Tibial nerve (tissue), 4 donors: Measurements from ENCODE around the gene NLRP12. TPM values are rescaled to one million over a fixed set of nuclear protein-coding genes. Genes with fewer than 3 reads are reported as not detected.

ENCODE experiments used
- DNase-seq, 2 donors: peaks; one replicate each; pipeline ENCODE4 v3.0.0-alpha.2; 2019; ENCODE audit warnings: low spot score in 2 of 2
- H3K27ac ChIP-seq, 4 donors: fragments of 200-600 bp; sonication (generic) in 3 of 4; one replicate each; pipeline ENCODE4 v1.5.1; 2017 to 2019; ENCODE audit warnings: mild to moderate bottlenecking in 1 of 4
- H3K27me3 ChIP-seq, 2 donors: fragments of 200-600 bp; sonication (generic) in 1 of 2; one replicate each; pipeline versions ENCODE4 v1.5.1 to v1.6.0; 2017 to 2019
- H3K36me3 ChIP-seq, 3 donors: fragments of 200-600 bp; sonication (generic); one replicate each; pipeline ENCODE4 v1.5.1; 2018 to 2019
- H3K4me1 ChIP-seq, 4 donors: fragments of 200-600 bp; sonication (generic) in 3 of 4; one replicate each; pipeline ENCODE4 v1.5.1; 2017 to 2019
- H3K4me3 ChIP-seq, 4 donors: fragments of 200-600 bp; sonication (generic) in 3 of 4; one replicate each; pipeline ENCODE4 v1.5.1; 2017 to 2019; ENCODE audit warnings: mild to moderate bottlenecking in 1 of 4, moderate library complexity in 1 of 4
- H3K9me3 ChIP-seq, 4 donors: fragments of 200-600 bp; sonication (generic) in 3 of 4; one replicate each; pipeline ENCODE4 v1.5.1; 2017 to 2019
- EP300 ChIP-seq, 2 donors: sonication (generic); formaldehyde crosslinking; IDR thresholded peaks; one replicate each; pipeline ENCODE4 v1.6.1; 2017; ENCODE audit warnings: antibody characterized with exemption in 2 of 2, mild to moderate bottlenecking in 1 of 2
- POLR2A ChIP-seq, 2 donors: fragments of 450-650 bp; IDR thresholded peaks; one replicate each; pipeline ENCODE4 v1.6.1; 2017; ENCODE audit warnings: antibody characterized with exemption in 2 of 2, mild to moderate bottlenecking in 2 of 2, moderate library complexity in 2 of 2
- WGBS, 2 donors: methylation state at CpG; one replicate each; pipeline ENCODE4 v1.1.5; 2018; 5-methylcytosine and 5-hydroxymethylcytosine counted together
- total RNA-seq, 4 donors: library from RNA; depleted of rRNA; stranded (reverse); fragments of >200 nt; gene quantifications; one replicate each; pipeline ENCODE4 v1.1.0, GENCODE V29; 2016
- TF ChIP-seq, protein P1 (sequence below), 5 experiments: fragments of 200-600 bp in 3 of 5; fragments of 450-650 bp in 2 of 5; sonication (generic) in 3 of 5; IDR thresholded peaks; one replicate each; pipeline ENCODE4 v1.5.1; 2016 to 2019; ENCODE audit warnings: antibody characterized with exemption in 5 of 5, mild to moderate bottlenecking in 3 of 5, moderate library complexity in 2 of 5

The NLRP12 gene
- total RNA-seq, 4 donors from 2014 or later = 0.42 to 2.9 (median 1.2) TPM

DNA sequence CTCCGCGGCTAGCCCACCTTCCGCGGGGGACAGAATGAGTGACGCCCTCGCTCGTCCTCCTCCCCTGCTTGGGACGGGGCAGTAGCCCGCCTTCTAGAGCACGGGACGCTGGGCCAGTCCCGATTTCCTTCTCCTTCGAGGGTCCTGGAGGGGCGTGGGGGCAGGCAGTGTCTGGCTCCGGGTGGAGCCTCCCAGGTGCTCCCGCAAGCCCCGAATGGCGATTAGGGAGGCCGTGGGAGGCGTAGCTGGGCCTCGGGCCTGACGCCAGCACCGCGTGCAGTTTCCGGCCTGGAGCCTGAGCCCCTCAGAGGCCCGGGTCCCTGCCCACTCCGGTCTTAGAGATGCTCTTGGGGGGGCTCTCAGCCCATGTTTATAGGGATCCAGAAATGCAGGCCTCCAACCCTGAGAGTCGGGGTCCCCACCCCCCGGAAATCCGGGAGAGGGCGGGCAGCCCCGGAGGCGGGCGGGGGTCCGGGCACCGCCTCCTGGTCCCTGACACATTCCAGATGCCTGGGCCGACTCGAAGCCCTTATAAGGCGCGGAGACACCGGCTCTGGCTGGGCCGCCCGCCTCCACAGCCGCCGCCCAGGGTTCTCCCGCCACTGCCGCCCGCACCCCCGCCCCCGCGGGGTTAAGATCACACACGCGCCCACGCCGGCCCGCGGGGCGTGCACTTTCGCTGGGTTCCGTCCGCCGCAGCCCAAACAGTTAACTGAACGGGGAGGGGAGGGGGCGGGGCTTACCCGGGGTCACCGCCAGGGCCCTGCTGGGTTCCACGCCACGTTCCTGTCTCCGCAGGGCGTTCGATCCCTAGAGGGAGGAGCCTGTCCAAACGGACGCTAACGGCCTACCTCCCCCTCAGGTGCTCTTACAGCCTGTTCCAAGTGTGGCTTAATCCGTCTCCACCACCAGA, 45.0 kb upstream of the NLRP12 start:
- WGBS, 2 donors = 1 to 2% methylated on average over 25 to 31 of the region's 75 CpGs

DNA sequence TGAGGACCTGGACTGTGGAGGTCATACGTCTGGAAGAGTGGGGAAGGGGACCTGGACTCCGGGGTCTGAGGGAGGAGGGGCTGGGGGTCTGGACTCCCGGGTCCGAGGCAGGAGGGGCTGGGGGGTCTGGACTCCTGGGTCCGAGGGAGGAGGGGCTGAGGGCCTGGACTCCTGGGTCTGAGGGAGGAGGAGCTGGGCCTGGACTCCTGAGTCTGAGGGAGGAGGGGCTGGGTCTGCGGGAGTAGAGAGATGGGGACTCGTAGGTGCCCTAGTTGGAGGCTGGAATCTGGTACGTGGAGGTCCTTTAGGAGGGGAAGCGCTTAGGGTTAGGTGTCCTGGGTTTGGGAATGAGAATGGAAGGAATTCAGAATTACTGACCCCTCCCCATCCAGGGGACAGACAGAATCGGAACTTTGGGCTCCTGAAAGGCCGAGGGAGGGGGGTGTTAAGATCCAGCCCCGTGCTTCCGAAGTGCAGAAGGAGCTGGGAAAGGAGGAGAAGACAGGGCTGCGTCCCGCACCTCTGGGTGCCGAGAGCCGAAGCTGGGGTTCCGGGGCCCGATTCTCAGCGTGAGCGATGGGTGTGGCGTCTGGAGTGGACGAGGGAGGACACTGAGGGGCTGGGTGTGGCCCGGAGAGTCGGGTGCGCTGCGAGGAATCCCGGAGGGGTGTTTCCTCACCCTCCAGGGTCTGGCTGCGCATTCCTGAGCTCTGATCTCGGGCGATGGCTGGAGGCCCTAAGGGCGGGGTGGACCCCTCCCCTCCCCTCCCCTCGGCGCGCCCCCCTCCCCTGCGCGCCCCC, 44.2 kb upstream of the NLRP12 start:
- Histone ChIP-seq H3K9me3 (no peaks in the 10 kb centered on the region), H3K4me1 (peaks cover 0 to 65% (median 22%) of the 10 kb centered on the region in 4 donors), H3K27me3 (no peaks in the 10 kb centered on the region), H3K27ac (peak overlapping the region; percentile 88 to 97 (median 96)), H3K4me3 (peak overlapping the region; percentile 70 to 83 (median 75)), H3K36me3 (peaks cover 0 to 11% (median 0%) of the 10 kb centered on the region in 3 donors)
- TF ChIP-seq, protein P1, sequence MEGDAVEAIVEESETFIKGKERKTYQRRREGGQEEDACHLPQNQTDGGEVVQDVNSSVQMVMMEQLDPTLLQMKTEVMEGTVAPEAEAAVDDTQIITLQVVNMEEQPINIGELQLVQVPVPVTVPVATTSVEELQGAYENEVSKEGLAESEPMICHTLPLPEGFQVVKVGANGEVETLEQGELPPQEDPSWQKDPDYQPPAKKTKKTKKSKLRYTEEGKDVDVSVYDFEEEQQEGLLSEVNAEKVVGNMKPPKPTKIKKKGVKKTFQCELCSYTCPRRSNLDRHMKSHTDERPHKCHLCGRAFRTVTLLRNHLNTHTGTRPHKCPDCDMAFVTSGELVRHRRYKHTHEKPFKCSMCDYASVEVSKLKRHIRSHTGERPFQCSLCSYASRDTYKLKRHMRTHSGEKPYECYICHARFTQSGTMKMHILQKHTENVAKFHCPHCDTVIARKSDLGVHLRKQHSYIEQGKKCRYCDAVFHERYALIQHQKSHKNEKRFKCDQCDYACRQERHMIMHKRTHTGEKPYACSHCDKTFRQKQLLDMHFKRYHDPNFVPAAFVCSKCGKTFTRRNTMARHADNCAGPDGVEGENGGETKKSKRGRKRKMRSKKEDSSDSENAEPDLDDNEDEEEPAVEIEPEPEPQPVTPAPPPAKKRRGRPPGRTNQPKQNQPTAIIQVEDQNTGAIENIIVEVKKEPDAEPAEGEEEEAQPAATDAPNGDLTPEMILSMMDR (IDR thresholded peaks at IDR 0.05) = no peak
- no peak for TF ChIP-seq EP300 (IDR thresholded peaks at IDR 0.05)
- TF ChIP-seq POLR2A (IDR thresholded peaks at IDR 0.05) = no peak
- 0 to 1% methylated on average over 25 to 28 of the region's 37 CpGs for WGBS, 2 donors
- no peak for DNase-seq

More for the DNA sequence above, 45.0 kb upstream of the NLRP12 start:
- H3K27ac ChIP-seq = peak overlapping the region; percentile 88 to 97 (median 96)
- no peaks in the 10 kb centered on the region for H3K27me3 ChIP-seq
- no peaks in the 10 kb centered on the region for H3K9me3 ChIP-seq
- peaks cover 0 to 19% (median 6%) of the 10 kb centered on the region in 3 donors for H3K36me3 ChIP-seq
- TF ChIP-seq, protein P1 (IDR thresholded peaks at IDR 0.05) = peak in 4 of 5 experiments; percentile 19 to 77 (median 42)
- TF ChIP-seq EP300 (IDR thresholded peaks at IDR 0.05) = peak; percentile 55 to 82
- peak; percentile 46 to 74 for TF ChIP-seq POLR2A (IDR thresholded peaks at IDR 0.05)
- peak overlapping the region; percentile 70 to 83 (median 75) for H3K4me3 ChIP-seq
- peaks cover 0 to 70% (median 22%) of the 10 kb centered on the region in 4 donors for H3K4me1 ChIP-seq
- peak; percentile 70 to 71 for DNase-seq

DNA sequence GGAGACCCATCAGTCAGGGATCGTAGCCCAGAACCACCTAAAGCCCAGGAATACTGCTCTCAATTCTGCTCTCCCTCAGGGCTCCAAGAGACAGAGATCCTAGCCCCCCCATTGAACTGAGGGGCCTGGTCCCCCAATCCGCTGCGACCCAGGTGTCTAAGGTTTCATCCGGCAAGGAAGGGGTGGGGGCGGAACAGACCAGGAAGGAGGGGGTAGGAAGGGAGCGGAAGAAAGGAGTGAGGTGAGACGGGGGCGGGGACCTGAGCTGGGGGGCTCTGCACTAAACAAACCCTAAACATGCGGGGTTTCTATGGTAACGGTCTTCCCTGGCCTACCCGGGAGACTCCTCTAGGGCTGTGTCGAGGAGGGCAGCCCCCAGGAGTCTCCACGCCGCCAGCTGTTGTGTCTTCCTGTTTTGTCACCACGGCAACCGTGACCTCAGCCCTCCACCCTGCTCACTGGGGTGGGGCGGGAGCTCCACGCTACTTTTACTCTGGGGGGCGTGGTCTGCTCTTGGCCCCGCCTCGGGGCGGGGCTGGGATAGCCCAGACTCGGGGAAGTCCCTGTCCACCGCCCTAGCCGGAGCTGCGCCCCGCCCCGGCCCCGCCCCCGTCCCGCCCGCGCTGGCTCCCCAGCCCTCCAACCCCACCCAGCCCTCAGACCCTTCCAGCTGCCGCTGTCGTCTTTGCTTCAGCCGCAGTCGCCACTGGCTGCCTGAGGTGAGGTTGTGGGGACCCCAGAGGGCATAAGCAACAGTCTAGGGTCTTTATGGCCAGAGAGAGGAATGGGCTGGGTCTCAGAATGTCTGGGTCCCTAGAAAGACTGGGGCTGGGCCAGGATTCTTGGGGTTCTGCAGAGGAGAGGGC, 43.3 kb upstream of the NLRP12 start, which contains the start of gene MYADM:
Gene MYADM, plus strand, starts transcription at position 659 of the 866 bp plus-strand sequence. CDS start 5,647 bp downstream, outside the sequence.
- Histone ChIP-seq H3K4me1 (peaks cover 0 to 60% (median 22%) of the 10 kb centered on the region in 4 donors), H3K4me3 (peak within 1 kb of the TSS; percentile 70 to 83 (median 75)), H3K36me3 (peaks cover 0 to 2% (median 0%) of the 10 kb centered on the region in 3 donors), H3K27me3 (no peaks in the 10 kb centered on the region), H3K27ac (peak within 1 kb of the TSS; percentile 88 to 97 (median 96)), H3K9me3 (no peaks in the 10 kb centered on the region)
- TF ChIP-seq EP300 (IDR thresholded peaks at IDR 0.05) (peak; percentile 92 to 94), POLR2A (IDR thresholded peaks at IDR 0.05) (peak; percentile 63 to 80)
- TF ChIP-seq, protein P1 (IDR thresholded peaks at IDR 0.05) = no peak
- DNase-seq = peak; percentile 100
- WGBS, 2 donors = 0 to 1% methylated on average over 20 to 25 of the region's 37 CpGs

DNA sequence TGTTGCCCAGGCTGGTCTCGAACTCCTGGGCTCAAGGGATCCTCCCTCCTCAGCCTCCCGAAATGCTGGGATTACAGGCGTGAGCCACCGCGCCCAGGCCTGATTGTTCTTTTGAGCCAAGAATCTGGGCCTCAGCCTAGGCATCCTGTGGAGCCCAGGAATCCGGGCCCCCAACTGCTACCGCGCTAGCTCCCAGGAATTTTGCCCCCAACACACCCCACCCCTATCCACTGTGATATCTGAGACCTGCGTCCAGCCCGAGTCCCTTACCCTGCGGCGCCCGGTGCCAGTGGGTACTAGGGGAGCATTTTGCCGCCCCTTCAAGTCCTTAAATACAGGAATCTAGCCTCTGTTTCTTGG, 42.7 kb upstream of the NLRP12 start:
- no peaks in the 10 kb centered on the region for H3K9me3 ChIP-seq
- WGBS, 2 donors = 11 to 28% methylated on average over 10 to 14 of the region's 14 CpGs
- H3K36me3 ChIP-seq = no peaks in the 10 kb centered on the region
- TF ChIP-seq, protein P1 (IDR thresholded peaks at IDR 0.05) = no peak
- TF ChIP-seq POLR2A (IDR thresholded peaks at IDR 0.05) = no peak
- no peak for TF ChIP-seq EP300 (IDR thresholded peaks at IDR 0.05)
- H3K4me1 ChIP-seq = peaks cover 0 to 54% (median 22%) of the 10 kb centered on the region in 4 donors
- peak overlapping the region; percentile 83 to 97 (median 96) for H3K27ac ChIP-seq
- no peak for DNase-seq
- no peaks in the 10 kb centered on the region for H3K27me3 ChIP-seq
- H3K4me3 ChIP-seq = peak overlapping the region; percentile 70 to 83 (median 75)
